Measurements from ENCODE around the gene BCAS1.

The BCAS1 gene

GRCh38 chr20:54108326-54108642 is 37.9 kb upstream of the BCAS1 start:
- TF ChIP-seq SPI1 (IDR thresholded peaks at IDR 0.05; ENCODE audit: borderline replicate concordance, low read depth) (no peak), REST (IDR thresholded peaks at IDR 0.05; ENCODE audit: insufficient replicate concordance, low read depth) (no peak), CTCF (IDR thresholded peaks at IDR 0.05; ENCODE audit: insufficient read depth, low read length) (no peak), POLR2AphosphoS5 (IDR thresholded peaks at IDR 0.05; ENCODE audit: low read depth) (no peak), GABPA (IDR thresholded peaks at IDR 0.05; ENCODE audit: low read depth) (no peak)
- H3K27ac ChIP-seq (replicated peaks), result no peak overlapping the region
- DNase-seq (ENCODE audit: low read depth in 1 of 2, low spot score in 1 of 2), result no peak
- peaks cover 3% of the 10 kb centered on the region for H3K27me3 ChIP-seq (ENCODE audit: insufficient read depth, poor library complexity, severe bottlenecking)
- no peak overlapping the region for H3K4me3 ChIP-seq (replicated peaks; ENCODE audit: insufficient read depth, low read length)

GRCh38 chr20:54107600-54108325 is 37.4 kb upstream of the BCAS1 start:
- Histone ChIP-seq H3K27ac (replicated peaks) (no peak overlapping the region), H3K4me3 (replicated peaks; ENCODE audit: insufficient read depth, low read length) (no peak overlapping the region), H3K27me3 (ENCODE audit: insufficient read depth, poor library complexity, severe bottlenecking) (peaks cover 3% of the 10 kb centered on the region)
- TF ChIP-seq CTCF (IDR thresholded peaks at IDR 0.05; ENCODE audit: insufficient read depth, low read length) (no peak), POLR2AphosphoS5 (IDR thresholded peaks at IDR 0.05; ENCODE audit: low read depth) (no peak), GABPA (IDR thresholded peaks at IDR 0.05; ENCODE audit: low read depth) (no peak), REST (IDR thresholded peaks at IDR 0.05; ENCODE audit: insufficient replicate concordance, low read depth) (no peak), SPI1 (IDR thresholded peaks at IDR 0.05; ENCODE audit: borderline replicate concordance, low read depth) (no peak)
- DNase-seq (ENCODE audit: low read depth in 1 of 2, low spot score in 1 of 2), result no peak

GRCh38 chr20:54107181-54107580 is 36.8 kb upstream of the BCAS1 start:
- H3K4me3 ChIP-seq (replicated peaks; ENCODE audit: insufficient read depth, low read length), result no peak overlapping the region
- TF ChIP-seq SPI1 (IDR thresholded peaks at IDR 0.05; ENCODE audit: borderline replicate concordance, low read depth) (no peak), CTCF (IDR thresholded peaks at IDR 0.05; ENCODE audit: insufficient read depth, low read length) (no peak)
- DNase-seq (ENCODE audit: low read depth in 1 of 2, low spot score in 1 of 2), result no peak
- H3K27ac ChIP-seq (replicated peaks), result no peak overlapping the region
- peaks cover 3% of the 10 kb centered on the region for H3K27me3 ChIP-seq (ENCODE audit: insufficient read depth, poor library complexity, severe bottlenecking)

- no peak for DNase-seq (ENCODE audit: low read depth in 1 of 2, low spot score in 1 of 2)
- Histone ChIP-seq H3K27ac (replicated peaks) (no peak overlapping the region), H3K4me3 (replicated peaks; ENCODE audit: insufficient read depth, low read length) (no peak overlapping the region), H3K27me3 (ENCODE audit: insufficient read depth, poor library complexity, severe bottlenecking) (peaks cover 3% of the 10 kb centered on the region)
- no peak for TF ChIP-seq CTCF (IDR thresholded peaks at IDR 0.05; ENCODE audit: insufficient read depth, low read length)
- no peak for TF ChIP-seq POLR2AphosphoS5 (IDR thresholded peaks at IDR 0.05; ENCODE audit: low read depth)
- no peak for TF ChIP-seq SPI1 (IDR thresholded peaks at IDR 0.05; ENCODE audit: borderline replicate concordance, low read depth)
- no peak for TF ChIP-seq GABPA (IDR thresholded peaks at IDR 0.05; ENCODE audit: low read depth)
Observed at GRCh38 chr20:54106162-54106561, 35.8 kb upstream of the BCAS1 start.
